ENCODE measurements around the gene FAM171A1.
"Not testable (repeated sequence)": the region's sequence is repeated elsewhere in the genome, so short reads cannot be mapped to it uniquely, and the experiment has no call there.

The FAM171A1 gene

DNA sequence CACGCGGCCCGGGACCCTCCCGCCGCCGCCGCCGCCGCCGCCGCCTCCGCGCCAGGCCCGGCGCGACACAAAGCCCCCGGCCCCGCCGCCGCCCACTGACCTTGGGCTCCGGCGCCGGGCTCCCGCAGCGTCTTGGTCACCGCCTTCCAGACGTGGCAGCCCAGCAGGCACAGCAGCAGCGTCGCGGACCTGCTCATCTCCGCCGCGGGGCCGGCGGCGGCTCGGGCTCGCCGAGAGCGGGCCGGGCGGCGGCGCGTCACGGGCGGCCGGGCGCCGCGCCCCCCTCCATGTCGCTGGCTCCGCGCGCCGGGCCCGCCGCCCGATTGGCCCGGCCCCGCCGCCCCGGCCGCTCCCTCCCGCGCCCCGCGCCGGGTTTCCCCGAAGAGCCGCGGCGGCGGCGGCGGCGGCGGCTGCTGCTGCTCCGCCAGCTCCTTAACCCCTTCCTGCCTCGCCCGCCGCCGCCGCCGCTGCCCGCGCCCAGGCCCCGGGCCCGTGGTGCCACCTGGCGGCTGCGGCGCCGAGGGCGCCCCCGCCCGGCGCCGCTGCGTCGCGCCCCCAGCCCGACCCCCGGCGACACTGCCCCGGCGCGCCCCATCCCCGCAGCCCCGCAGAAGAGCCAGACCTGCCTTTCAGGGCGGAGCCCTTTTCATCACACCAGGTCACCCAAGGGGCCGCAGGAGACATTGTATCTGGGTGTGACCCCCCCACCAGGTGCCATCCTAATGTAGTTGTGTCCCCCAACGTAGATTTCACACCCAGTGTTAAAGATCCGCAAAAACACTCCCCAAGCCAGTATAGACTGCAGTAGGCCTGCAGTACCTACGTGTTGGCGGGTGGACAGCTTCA lies at the start of gene FAM171A1:
Gene FAM171A1, minus strand, starts transcription at position 434 of the 846 bp plus-strand sequence. Its CDS starts 237 bp downstream, at position 197.
- DNase-seq (ENCODE audit: low read depth) = peak; percentile 49

DNA sequence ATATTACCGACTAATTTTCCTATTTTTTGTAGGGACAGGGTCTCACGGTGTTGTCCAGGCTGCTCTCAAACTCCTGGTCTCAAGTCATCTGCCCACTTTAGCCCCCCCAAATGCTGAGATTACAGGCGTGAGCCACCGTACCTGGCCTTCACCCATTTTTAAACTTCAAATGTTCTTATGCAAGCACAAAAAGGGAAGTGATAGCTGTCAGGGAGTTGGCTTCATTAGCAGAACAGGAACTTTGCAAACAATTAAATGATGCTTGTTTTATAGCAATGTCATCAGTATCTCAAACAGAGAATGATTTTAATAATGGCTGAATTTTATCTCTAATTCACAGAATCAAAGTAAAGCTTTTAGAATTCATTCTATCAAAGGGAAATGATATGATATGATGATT lies 49.8 kb upstream of the FAM171A1 start:
- no peak for DNase-seq (ENCODE audit: low read depth)

DNA sequence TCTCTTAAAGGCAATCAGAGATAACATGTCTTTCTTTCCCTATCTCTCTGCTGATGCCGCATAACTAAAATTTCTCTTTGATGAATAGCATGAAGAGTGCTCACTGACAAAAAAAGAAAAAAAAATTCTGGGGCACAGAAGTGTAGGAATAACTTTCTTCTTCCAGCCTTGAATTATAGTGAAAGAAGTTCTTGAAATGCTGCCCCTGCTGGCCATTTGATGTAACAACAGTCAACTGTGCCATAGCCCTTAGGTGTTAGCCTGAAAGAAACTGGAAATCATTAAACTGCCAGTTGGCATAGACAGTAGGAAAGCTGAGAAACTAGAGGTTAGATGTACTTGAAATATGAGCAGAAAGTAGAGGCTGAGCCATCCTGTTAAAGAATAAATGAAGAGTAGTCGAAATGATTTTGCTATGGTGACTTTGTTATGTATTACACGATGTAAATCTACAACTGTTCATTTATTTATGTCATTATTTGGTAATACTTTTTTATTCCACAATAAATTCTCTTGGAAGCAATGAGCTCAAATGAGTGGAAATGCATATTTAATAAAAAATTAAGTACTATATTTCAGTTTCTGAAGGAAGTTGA lies 48.3 kb upstream of the FAM171A1 start:
- no peak for DNase-seq (ENCODE audit: low read depth)

DNA sequence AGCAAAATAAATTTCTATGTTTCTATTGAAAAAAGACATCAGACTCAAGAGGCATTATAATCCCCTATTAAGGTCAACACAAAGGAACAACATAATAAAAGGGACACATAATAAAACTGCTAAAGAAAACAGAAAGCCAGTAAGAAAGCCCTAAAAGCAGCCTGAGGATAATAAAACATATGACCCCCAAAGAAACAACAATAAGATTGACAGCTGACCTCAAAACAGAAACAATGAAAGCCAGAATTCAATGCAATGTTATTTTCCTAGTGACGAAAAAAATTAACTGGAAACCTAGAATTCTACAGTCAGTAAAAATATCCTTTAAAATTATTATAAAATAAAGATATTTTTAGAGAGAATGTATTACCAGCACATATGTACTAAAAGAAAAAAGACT lies 44.9 kb upstream of the FAM171A1 start:
- DNase-seq (ENCODE audit: low read depth) = no peak

DNA sequence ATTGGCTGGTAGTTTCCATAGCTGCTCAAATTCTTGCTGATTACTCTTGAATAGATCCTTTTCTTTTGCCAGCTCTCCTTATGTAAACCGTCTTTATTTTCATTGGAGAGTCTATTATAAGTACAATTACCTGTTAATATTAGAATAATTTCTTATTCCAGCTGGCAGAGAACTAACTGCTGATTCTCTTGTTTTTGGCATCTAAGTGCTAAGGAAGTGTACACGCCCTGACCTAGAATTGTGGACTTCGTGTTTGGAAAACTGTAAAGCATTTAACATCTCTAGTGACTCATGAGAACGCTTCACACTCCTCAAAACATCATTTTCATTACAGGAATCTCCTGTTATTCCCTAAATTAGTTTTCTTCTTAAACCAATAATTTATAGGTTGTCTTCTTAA lies 39.9 kb upstream of the FAM171A1 start:
- no peak for DNase-seq (ENCODE audit: low read depth)

DNA sequence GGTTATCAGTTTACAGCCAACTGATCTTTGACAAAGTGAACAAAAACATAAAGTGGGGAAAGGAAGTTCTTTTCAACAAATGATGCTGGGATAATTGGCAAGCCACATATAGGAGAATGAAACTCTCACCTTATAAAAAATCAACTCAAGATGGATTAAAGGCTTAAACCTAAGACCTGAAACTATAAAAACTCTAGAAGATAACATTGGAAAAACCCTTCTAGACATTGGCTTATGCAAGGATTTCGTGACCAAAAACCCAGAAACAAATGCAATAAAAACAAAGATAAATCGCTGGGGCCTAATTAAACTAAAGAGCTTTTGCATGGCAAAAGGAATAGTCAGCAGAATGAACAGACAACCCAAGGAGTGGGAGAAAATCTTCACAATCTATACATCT lies 38.3 kb upstream of the FAM171A1 start:
- not testable (repeated sequence) for DNase-seq (ENCODE audit: low read depth)

DNA sequence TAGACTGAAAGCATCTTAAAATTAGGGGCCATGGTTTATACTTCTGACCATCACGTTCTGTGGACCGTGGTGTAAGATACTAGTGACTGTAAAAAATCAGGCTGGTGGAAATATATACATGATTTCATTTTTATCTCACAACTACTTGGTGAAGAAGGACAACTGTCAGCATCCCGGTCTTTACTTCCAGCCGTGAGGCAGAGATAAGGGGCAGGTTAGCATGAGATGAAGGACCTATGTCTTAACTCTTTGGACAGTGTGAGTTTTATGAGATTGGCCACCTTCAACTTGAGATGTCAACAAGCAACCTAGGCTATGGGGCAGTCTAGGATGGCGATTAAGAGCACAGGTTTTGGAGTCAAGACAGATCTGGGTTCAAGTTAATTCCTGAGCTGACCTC lies 37.5 kb upstream of the FAM171A1 start:
- DNase-seq (ENCODE audit: low read depth) = no peak

DNA sequence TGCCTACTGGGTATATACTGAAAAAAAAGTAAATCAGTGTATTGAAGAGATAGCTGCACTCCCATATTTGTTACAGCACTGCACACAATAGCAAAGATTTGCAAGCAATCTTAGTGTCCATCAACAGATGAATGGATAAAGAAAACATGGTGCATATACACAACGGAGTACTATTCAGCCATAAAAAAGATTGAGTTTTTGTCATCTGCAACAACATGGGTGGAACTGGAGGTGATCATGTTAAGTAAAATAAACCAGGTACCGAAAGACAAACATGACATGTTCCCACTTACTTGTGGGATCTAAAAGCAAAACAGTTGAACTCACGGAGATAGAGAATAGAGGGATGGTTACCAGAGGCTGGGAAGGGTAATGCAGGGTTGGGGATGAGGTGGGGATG lies 34.2 kb upstream of the FAM171A1 start:
- DNase-seq (ENCODE audit: low read depth) = no peak

DNA sequence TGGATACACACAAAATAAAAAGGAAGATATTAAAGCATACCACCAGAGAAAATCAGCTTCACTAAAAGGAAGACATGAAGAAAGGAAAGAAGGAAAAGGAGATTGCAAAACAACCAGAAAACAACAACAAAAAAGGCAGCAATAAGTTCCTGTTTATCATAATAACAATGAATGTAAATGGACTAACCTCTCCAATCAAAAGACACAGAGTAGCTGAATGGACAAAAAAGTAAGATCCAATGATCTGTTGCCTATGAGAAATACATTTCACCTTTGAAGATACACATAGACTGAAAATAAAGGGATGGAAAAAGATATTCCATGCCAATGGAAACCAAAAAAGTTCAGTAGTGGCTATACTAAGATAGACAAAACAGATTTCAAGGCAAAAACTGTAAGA lies 30.3 kb upstream of the FAM171A1 start:
- DNase-seq (ENCODE audit: low read depth) = no peak

DNA sequence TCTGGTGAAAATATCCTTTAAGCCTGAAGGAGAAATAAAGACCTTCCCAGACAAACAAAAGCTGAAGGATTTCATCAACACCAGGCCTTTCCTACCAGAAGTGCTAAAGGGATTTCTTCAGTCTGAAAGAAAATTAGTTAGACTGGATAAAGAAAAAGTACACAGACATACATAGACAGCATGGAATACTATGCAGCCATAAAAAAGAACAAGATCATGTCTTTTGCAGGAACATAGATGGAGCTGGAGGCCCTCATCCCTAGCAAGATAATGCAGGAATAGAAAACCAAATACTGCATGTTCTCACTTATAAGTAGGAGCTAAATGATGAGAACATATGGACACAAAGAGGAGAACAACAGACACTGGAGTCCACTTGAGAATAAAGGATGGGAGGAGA lies 29.4 kb upstream of the FAM171A1 start:
- DNase-seq (ENCODE audit: low read depth) = not testable (repeated sequence)

DNA sequence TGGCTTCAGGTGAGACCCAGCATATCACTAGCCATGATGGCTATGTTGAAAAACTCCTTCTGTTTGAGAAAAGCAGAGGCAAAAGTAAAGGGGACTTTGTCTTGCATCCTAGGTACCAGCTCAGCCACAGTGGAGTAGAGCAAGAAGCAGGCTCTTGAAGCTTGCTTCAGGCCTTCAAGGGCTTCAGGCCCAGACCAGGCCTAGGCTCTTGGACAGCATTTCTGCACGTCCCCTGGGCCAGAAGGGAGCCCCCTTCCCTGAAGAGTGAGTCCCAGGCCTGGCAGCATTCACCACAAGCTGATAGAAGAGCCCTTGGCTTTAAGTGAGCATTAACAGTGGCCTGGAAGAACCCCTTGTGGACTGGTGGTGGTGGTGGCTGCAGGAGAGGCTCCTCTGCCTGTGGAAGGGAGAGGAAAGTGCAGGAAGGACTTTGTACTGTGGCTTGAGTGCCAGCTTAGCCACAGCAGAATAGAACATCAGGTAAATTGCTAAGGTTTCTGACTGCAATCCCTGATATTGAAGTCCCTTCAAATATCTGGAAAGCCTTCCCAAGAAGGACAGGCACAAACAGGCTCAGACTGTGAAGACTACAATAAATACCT lies 28.1 kb upstream of the FAM171A1 start:
- no peak for DNase-seq (ENCODE audit: low read depth)

DNA sequence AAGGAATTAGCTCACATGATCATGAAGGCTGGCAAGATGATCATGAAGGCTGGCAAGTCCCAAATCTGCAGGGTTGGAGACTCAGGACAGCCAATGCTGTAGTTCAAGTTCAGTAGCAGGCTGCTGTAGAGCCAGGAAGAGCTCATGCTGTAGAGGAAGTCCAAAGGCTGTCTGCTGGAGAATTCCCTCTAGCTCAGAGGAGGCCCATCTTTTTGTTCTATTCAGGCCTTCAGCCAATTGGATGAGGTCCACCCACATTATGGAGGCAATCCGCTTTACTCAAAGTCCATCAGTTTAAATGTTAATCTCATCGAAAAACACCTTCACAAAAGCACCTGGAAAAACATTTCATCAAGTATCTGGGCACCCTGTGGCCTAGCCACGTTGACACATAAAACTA lies 24.8 kb upstream of the FAM171A1 start:
- DNase-seq (ENCODE audit: low read depth) = no peak

DNA sequence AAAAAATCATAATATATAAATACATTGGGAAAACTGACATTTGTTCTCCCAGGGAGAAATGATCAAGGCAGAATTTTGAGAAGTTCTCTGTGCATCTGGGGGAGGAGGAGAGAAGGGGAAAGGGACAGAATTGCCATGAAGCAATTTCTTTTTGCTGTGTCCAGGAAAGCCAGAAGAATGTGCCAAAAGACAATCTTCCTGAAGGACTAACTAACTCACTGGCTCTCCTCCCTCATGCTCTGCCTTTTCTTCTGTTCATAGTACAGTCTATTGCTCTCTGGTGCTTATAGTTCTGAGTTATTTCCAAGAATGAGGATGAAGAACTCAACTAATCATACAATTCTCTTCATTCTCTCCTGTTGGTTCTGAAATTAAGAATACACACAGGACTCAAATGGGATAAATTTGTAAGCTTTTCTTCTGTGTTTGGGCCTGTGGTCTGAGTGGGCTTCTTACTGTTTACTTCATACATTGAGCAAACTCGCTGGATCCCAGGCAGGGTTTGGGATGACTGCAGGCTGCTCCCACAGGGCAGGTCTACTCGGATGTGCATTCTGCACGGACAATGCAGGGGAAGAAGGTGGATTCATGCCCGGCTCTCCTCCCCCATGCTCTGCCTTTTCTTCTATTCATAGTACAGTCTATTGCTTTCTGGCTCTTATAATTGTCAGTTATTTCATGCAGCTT lies 22.2 kb upstream of the FAM171A1 start:
- DNase-seq (ENCODE audit: low read depth) = no peak

DNA sequence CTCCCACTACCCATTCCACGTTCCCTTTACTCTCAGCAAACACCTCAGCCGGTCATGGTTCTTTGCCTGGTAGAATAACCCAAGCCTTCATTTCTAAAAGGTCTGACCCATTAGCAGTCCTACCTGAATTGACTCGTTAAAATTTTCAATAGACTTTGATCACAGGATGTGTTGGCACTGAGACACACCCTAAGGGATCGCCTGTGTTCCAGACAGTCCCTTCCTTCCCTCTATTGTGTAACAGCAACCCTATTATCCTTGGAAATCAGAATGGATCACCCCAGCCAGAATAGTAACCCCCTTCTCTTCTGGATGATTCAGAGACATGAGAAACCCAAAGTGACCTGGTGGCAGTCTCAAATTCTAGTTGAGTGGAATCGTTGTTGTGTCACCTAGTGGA lies 20.4 kb upstream of the FAM171A1 start:
- no peak for DNase-seq (ENCODE audit: low read depth)

DNA sequence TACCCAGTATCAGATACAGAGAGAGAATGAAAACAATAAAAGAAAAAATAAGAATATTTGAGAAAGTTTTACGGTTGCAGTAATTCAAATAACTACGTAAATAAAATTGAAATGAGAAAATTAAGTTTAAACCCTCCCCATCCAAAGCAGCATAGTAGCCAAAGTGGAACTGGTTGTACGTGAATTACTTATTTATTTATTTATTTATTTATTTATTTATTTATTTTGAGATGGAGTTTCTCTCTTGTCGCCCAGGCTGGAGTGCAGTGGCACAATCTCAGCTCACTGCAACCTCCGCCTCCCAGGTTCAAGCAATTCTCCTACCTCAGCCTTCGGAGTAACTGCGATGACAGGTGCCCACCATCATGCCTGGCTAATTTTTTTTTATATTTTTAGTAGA lies 17.1 kb upstream of the FAM171A1 start:
- DNase-seq (ENCODE audit: low read depth) = not testable (repeated sequence)

DNA sequence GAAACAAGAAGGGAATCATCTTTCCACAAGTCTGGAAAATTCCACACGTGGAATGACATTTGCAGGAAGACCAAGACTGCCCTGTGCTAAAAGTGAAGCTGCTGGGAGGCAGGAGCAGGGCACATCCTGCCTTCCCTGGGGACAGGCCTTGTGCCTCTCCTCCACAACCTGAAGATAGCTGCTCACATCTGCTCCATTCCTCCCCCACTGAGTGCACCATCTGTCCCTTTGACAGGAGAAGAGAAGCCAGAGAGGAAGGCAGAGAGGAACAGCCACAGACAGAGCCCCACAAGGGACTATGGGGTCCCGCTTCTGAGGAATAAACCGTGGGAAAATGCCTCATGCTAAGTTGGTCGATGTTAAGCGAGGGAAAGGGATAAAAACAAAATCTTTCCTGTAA lies 15.9 kb upstream of the FAM171A1 start:
- DNase-seq (ENCODE audit: low read depth) = no peak

DNA sequence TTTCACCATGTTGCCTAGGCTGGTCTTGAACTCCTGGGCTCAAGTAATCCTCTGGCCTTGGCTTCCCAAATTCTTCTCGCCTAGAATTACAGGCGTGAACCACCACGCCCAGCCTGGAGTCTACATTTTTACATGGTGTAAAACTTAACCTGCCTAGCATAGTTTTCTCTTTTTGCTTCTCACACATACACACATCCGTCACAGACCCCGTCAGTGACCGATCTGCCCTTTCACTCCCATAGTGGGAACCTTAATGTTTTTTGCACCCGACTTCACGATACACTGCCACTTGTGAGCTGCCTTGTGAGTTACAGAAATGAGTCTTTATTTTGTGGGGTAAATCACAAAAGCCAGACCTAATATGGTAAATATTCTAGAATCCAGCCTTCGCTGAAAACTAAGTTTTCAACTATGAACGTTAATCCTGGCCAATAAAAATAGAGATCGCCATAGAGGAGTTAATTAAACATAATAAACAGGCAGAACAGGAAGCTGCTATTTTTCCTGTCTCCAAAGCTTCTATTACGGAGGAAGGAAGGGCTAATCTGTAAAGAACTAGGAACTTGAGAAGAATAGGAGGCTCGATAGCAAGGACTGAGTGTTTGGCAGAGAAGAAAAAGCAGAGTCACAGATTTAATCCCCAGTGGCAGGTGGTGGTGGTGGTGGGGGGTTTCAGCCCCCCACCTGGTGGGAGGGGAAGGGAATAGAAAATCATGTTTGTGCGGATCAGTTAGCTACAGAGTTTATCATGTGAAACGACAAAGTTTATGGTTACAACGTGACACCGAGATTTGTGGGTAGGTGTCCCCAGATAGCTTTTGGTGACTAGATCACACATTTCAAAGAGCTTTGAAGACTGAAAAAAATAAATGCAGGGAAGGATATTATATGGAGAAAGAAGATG lies 14.7 kb upstream of the FAM171A1 start:
- no peak for DNase-seq (ENCODE audit: low read depth)

DNA sequence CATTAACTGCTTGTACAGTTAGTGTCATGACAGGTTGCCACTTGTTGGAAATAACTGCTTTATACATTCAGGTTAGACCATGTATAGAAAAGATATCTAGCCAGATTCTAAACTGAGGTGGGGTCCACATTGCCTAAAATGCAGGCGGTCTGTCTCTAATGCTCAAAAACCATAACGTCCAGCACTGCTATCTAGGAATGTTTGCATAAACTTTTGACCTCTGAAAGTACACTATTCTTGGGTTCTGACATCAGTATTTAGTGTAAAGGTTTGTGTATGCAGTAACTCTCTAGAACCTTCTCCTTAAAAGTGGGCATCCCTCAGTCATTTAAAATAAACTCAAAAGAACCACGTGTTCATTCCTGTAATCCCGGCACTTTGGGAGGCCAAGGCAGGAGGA lies 10.3 kb upstream of the FAM171A1 start:
- no peak for DNase-seq (ENCODE audit: low read depth)

DNA sequence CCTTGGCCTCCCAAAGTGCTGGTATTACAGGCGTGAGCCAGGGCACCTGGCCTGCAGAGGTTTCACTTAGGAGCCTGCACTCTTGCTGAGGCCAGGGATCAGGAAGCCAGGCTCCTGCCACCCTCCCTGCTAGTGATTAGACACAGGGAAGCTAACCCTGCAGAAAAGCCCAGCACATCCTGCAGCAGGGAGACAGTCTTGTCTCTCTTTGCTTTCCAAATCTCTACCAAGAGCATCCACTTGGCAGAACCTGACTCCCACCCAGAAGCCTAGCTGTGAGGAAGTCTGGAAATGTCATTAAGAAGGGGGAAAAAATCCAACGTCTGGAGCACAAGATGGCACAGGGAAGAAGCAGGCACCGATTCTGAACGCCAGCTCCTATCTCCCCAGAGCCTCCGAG lies 8.0 kb upstream of the FAM171A1 start:
- DNase-seq (ENCODE audit: low read depth) = no peak

DNA sequence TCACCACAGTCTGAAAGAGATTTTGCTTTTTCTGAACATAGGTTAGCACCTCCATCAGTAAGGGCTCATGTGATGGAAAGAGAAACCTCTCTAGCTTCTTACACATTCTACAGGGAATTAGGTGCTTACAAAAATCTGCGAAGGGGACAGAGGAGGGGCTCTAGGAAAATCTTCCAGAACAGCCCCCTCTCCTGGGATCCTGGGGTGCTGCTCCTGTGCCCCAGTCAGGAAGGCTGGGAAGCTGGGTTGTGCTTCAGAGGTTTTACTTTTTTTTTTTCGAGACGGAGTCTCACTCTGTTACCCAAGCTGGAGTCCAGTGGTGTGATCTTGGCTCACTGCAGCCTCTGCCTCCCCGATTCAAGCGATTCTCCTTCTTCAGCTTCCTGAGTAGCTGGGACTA lies 7.5 kb upstream of the FAM171A1 start:
- DNase-seq (ENCODE audit: low read depth) = no peak

DNA sequence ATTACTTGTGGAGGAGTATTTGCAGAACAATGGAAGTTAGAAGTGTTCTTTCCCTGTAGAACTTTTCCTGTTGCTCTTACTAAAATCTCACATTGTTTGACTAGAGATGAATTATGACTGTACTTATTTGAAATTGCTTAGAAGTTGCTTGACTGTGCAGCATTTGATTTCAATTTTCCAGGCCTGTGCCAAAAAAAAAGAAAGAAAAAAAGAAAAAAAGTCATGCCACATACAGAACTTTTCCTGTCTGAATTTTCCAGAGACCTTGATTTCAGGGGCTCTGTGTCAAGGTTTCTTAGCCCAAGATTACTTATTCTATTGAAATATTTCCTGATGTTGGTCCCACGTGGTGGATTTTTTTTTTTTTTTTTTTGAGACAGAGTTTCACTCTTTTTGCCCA lies 3.5 kb upstream of the FAM171A1 start:
- DNase-seq (ENCODE audit: low read depth) = no peak

DNA sequence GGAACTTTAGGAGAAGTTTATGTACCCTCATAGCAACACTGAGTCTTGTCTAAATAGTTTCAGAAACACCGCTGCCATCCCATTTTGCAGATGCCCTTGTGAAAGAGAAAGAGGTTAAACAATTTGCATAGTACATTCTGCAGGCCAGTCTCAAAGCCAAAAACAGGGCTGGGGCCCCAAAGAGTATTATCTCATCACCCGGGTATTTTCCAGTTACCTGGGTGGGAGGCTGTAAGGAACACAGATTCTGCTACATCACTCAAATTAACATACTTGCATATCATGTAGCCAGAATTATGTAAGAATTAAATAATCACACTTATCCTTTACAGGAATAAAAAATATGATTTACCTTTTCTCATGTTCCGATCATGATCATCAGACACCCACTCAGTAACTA lies 3.1 kb upstream of the FAM171A1 start:
- no peak for DNase-seq (ENCODE audit: low read depth)
